ENCODE results near the gene HAUS3.
"Not testable (repeated sequence)": the region's sequence is repeated elsewhere in the genome, so short reads cannot be mapped to it uniquely, and the experiment has no call there.

The HAUS3 gene

GRCh38 chr4:2284934-2285612 is 43.2 kb upstream of the HAUS3 start:
- Histone ChIP-seq H3K79me2 (ENCODE audit: control insufficient read depth, insufficient read depth, low read length, unreplicated experiment) (no peaks in the 10 kb centered on the region), H3K4me1 (ENCODE audit: control insufficient read depth, insufficient read depth, low read length, unreplicated experiment) (peaks cover 14% of the 10 kb centered on the region), H3K27me3 (ENCODE audit: insufficient read depth, low read length) (no peaks in the 10 kb centered on the region), H3K36me3 (ENCODE audit: insufficient read depth, low read length) (no peaks in the 10 kb centered on the region), H3K27ac (ENCODE audit: low read depth, low read length) (peak overlapping the region; percentile 58), H3K4me3 (ENCODE audit: low read depth, low read length) (no peak overlapping the region), H2AFZ (ENCODE audit: low read length, unreplicated experiment) (no peak overlapping the region)

GRCh38 chr4:2284161-2284933 is 42.4 kb upstream of the HAUS3 start:
- Histone ChIP-seq H2AFZ (ENCODE audit: low read length, unreplicated experiment) (no peak overlapping the region), H3K27ac (ENCODE audit: low read depth, low read length) (no peak overlapping the region), H3K79me2 (ENCODE audit: control insufficient read depth, insufficient read depth, low read length, unreplicated experiment) (no peaks in the 10 kb centered on the region), H3K36me3 (ENCODE audit: insufficient read depth, low read length) (no peaks in the 10 kb centered on the region), H3K4me1 (ENCODE audit: control insufficient read depth, insufficient read depth, low read length, unreplicated experiment) (peaks cover 14% of the 10 kb centered on the region), H3K4me3 (ENCODE audit: low read depth, low read length) (no peak overlapping the region), H3K27me3 (ENCODE audit: insufficient read depth, low read length) (no peaks in the 10 kb centered on the region)

GRCh38 chr4:2283199-2283711 is 41.3 kb upstream of the HAUS3 start:
- Histone ChIP-seq H3K4me3 (ENCODE audit: low read depth, low read length) (no peak overlapping the region), H3K27me3 (ENCODE audit: insufficient read depth, low read length) (no peaks in the 10 kb centered on the region), H3K79me2 (ENCODE audit: control insufficient read depth, insufficient read depth, low read length, unreplicated experiment) (no peaks in the 10 kb centered on the region), H3K36me3 (ENCODE audit: insufficient read depth, low read length) (no peaks in the 10 kb centered on the region), H3K4me1 (ENCODE audit: control insufficient read depth, insufficient read depth, low read length, unreplicated experiment) (peaks cover 14% of the 10 kb centered on the region), H2AFZ (ENCODE audit: low read length, unreplicated experiment) (no peak overlapping the region), H3K27ac (ENCODE audit: low read depth, low read length) (no peak overlapping the region)

GRCh38 chr4:2281575-2282343 is 39.8 kb upstream of the HAUS3 start:
- H3K4me3 ChIP-seq (ENCODE audit: low read depth, low read length) = no peak overlapping the region
- no peak overlapping the region for H2AFZ ChIP-seq (ENCODE audit: low read length, unreplicated experiment)
- no peaks in the 10 kb centered on the region for H3K36me3 ChIP-seq (ENCODE audit: insufficient read depth, low read length)
- no peaks in the 10 kb centered on the region for H3K79me2 ChIP-seq (ENCODE audit: control insufficient read depth, insufficient read depth, low read length, unreplicated experiment)
- H3K27me3 ChIP-seq (ENCODE audit: insufficient read depth, low read length) = no peaks in the 10 kb centered on the region
- H3K4me1 ChIP-seq (ENCODE audit: control insufficient read depth, insufficient read depth, low read length, unreplicated experiment) = peaks cover 19% of the 10 kb centered on the region
- H3K27ac ChIP-seq (ENCODE audit: low read depth, low read length) = no peak overlapping the region

GRCh38 chr4:2280531-2281300 is 38.8 kb upstream of the HAUS3 start:
- no peaks in the 10 kb centered on the region for H3K27me3 ChIP-seq (ENCODE audit: insufficient read depth, low read length)
- no peak overlapping the region for H3K27ac ChIP-seq (ENCODE audit: low read depth, low read length)
- H3K4me1 ChIP-seq (ENCODE audit: control insufficient read depth, insufficient read depth, low read length, unreplicated experiment) = peaks cover 14% of the 10 kb centered on the region
- no peak overlapping the region for H3K4me3 ChIP-seq (ENCODE audit: low read depth, low read length)
- H3K36me3 ChIP-seq (ENCODE audit: insufficient read depth, low read length) = no peaks in the 10 kb centered on the region
- no peaks in the 10 kb centered on the region for H3K79me2 ChIP-seq (ENCODE audit: control insufficient read depth, insufficient read depth, low read length, unreplicated experiment)
- no peak overlapping the region for H2AFZ ChIP-seq (ENCODE audit: low read length, unreplicated experiment)

- Histone ChIP-seq H3K36me3 (ENCODE audit: insufficient read depth, low read length) (no peaks in the 10 kb centered on the region), H3K27ac (ENCODE audit: low read depth, low read length) (no peak overlapping the region), H3K4me3 (ENCODE audit: low read depth, low read length) (no peak overlapping the region), H3K4me1 (ENCODE audit: control insufficient read depth, insufficient read depth, low read length, unreplicated experiment) (peaks cover 4% of the 10 kb centered on the region), H2AFZ (ENCODE audit: low read length, unreplicated experiment) (no peak overlapping the region), H3K79me2 (ENCODE audit: control insufficient read depth, insufficient read depth, low read length, unreplicated experiment) (no peaks in the 10 kb centered on the region), H3K27me3 (ENCODE audit: insufficient read depth, low read length) (no peaks in the 10 kb centered on the region)
Measured at GRCh38 chr4:2277956-2278355, 36.0 kb upstream of the HAUS3 start.

GRCh38 chr4:2276581-2277325 is 34.8 kb upstream of the HAUS3 start:
- no peaks in the 10 kb centered on the region for H3K36me3 ChIP-seq (ENCODE audit: insufficient read depth, low read length)
- H3K4me1 ChIP-seq (ENCODE audit: control insufficient read depth, insufficient read depth, low read length, unreplicated experiment) = peaks cover 4% of the 10 kb centered on the region
- H3K27ac ChIP-seq (ENCODE audit: low read depth, low read length) = no peak overlapping the region
- H3K4me3 ChIP-seq (ENCODE audit: low read depth, low read length) = no peak overlapping the region
- H2AFZ ChIP-seq (ENCODE audit: low read length, unreplicated experiment) = no peak overlapping the region
- no peaks in the 10 kb centered on the region for H3K79me2 ChIP-seq (ENCODE audit: control insufficient read depth, insufficient read depth, low read length, unreplicated experiment)
- H3K27me3 ChIP-seq (ENCODE audit: insufficient read depth, low read length) = no peaks in the 10 kb centered on the region

- no peak overlapping the region for H2AFZ ChIP-seq (ENCODE audit: low read length, unreplicated experiment)
Measured at GRCh38 chr4:2275546-2276251, 33.8 kb upstream of the HAUS3 start.

GRCh38 chr4:2275044-2275397 is 33.1 kb upstream of the HAUS3 start:
- not testable (repeated sequence) for H3K36me3 ChIP-seq (ENCODE audit: insufficient read depth, low read length); H3K4me1 ChIP-seq (ENCODE audit: control insufficient read depth, insufficient read depth, low read length, unreplicated experiment); H2AFZ ChIP-seq (ENCODE audit: low read length, unreplicated experiment); H3K79me2 ChIP-seq (ENCODE audit: control insufficient read depth, insufficient read depth, low read length, unreplicated experiment); H3K27ac ChIP-seq (ENCODE audit: low read depth, low read length); H3K4me3 ChIP-seq (ENCODE audit: low read depth, low read length); H3K27me3 ChIP-seq (ENCODE audit: insufficient read depth, low read length)

More at GRCh38 chr4:2275546-2276251, 33.8 kb upstream of the HAUS3 start:
- Histone ChIP-seq H3K4me1 (ENCODE audit: control insufficient read depth, insufficient read depth, low read length, unreplicated experiment) (peaks cover 4% of the 10 kb centered on the region), H3K27ac (ENCODE audit: low read depth, low read length) (no peak overlapping the region), H3K27me3 (ENCODE audit: insufficient read depth, low read length) (no peaks in the 10 kb centered on the region), H3K79me2 (ENCODE audit: control insufficient read depth, insufficient read depth, low read length, unreplicated experiment) (no peaks in the 10 kb centered on the region), H3K36me3 (ENCODE audit: insufficient read depth, low read length) (no peaks in the 10 kb centered on the region), H3K4me3 (ENCODE audit: low read depth, low read length) (no peak overlapping the region)

Measured in ACC112 (cell line).